Measurements from ENCODE around the gene NEUROG1. TPM values are rescaled to one million over a fixed set of nuclear protein-coding genes. Genes with fewer than 3 reads are reported as not detected.

The NEUROG1 gene
- total RNA-seq, 1 donor from 2014 or later: not detected

DNA sequence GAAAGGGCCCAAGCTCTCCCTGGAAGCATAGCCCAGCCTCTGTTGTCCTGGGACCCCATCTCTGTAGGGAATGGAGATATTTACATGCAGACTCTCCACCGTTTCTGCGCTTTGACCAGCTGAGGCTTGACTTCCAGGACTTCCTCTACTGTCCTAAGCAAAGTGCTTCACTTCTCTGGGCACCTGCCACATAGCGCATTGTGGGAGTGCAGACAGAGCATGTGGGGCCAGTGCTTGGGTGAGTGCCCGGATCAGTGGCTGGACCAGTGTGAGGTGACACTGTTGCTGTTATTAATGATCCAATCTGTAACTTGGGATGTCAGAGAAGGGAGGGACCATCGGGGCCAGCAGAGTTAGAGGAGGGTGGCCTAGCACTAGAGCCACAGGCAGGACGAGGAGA lies 32.5 kb upstream of the NEUROG1 start:
- Histone ChIP-seq H3K9me3 (no peaks in the 10 kb centered on the region), H3K27ac (no peak overlapping the region), H3K4me3 (no peak overlapping the region), H3K36me3 (no peaks in the 10 kb centered on the region), H3K4me1 (peaks cover 4% of the 10 kb centered on the region), H3K27me3 (no peaks in the 10 kb centered on the region)
- TF ChIP-seq POLR2A (IDR thresholded peaks at IDR 0.05) (no peak), POLR2AphosphoS5 (IDR thresholded peaks at IDR 0.05; ENCODE audit: insufficient read depth in 1 of 2, low read depth in 1 of 2) (no peak)
- TF ChIP-seq, protein P1, sequence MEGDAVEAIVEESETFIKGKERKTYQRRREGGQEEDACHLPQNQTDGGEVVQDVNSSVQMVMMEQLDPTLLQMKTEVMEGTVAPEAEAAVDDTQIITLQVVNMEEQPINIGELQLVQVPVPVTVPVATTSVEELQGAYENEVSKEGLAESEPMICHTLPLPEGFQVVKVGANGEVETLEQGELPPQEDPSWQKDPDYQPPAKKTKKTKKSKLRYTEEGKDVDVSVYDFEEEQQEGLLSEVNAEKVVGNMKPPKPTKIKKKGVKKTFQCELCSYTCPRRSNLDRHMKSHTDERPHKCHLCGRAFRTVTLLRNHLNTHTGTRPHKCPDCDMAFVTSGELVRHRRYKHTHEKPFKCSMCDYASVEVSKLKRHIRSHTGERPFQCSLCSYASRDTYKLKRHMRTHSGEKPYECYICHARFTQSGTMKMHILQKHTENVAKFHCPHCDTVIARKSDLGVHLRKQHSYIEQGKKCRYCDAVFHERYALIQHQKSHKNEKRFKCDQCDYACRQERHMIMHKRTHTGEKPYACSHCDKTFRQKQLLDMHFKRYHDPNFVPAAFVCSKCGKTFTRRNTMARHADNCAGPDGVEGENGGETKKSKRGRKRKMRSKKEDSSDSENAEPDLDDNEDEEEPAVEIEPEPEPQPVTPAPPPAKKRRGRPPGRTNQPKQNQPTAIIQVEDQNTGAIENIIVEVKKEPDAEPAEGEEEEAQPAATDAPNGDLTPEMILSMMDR (IDR thresholded peaks at IDR 0.05): no peak
- intact Hi-C loops (cut with DNase I): no loop called here
- no peak for DNase-seq (ENCODE audit: extremely low spot score in 2 of 2)

DNA sequence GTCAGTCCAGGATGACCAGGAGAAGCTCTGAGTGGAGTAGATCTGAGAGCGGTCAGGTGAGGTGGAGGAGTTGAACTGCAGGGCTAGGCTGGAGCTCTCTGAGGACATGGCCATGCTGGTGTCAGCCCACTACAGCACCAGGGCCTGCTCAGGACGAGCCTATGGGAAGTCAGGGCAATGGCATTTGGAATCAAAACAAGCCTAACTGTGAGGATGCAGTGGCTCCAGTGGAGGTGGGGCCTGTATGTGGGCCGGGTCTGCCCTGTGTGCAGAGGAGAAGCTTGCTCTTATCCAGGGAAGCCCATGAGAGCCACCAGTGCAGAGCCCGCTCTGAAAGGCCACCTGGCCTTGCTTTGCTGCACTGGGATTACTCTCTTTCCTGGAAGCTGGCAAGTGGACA lies 31.9 kb upstream of the NEUROG1 start:
- DNase-seq (ENCODE audit: extremely low spot score in 2 of 2): no peak
- H3K9me3 ChIP-seq: no peaks in the 10 kb centered on the region
- H3K4me1 ChIP-seq: peaks cover 4% of the 10 kb centered on the region
- no peaks in the 10 kb centered on the region for H3K27me3 ChIP-seq
- H3K4me3 ChIP-seq: no peak overlapping the region
- TF ChIP-seq POLR2AphosphoS5 (IDR thresholded peaks at IDR 0.05; ENCODE audit: insufficient read depth in 1 of 2, low read depth in 1 of 2): no peak
- TF ChIP-seq, protein P1 (IDR thresholded peaks at IDR 0.05): no peak
- no peak for TF ChIP-seq POLR2A (IDR thresholded peaks at IDR 0.05)
- no peaks in the 10 kb centered on the region for H3K36me3 ChIP-seq
- intact Hi-C loops (cut with DNase I): no loop called here
- no peak overlapping the region for H3K27ac ChIP-seq

DNA sequence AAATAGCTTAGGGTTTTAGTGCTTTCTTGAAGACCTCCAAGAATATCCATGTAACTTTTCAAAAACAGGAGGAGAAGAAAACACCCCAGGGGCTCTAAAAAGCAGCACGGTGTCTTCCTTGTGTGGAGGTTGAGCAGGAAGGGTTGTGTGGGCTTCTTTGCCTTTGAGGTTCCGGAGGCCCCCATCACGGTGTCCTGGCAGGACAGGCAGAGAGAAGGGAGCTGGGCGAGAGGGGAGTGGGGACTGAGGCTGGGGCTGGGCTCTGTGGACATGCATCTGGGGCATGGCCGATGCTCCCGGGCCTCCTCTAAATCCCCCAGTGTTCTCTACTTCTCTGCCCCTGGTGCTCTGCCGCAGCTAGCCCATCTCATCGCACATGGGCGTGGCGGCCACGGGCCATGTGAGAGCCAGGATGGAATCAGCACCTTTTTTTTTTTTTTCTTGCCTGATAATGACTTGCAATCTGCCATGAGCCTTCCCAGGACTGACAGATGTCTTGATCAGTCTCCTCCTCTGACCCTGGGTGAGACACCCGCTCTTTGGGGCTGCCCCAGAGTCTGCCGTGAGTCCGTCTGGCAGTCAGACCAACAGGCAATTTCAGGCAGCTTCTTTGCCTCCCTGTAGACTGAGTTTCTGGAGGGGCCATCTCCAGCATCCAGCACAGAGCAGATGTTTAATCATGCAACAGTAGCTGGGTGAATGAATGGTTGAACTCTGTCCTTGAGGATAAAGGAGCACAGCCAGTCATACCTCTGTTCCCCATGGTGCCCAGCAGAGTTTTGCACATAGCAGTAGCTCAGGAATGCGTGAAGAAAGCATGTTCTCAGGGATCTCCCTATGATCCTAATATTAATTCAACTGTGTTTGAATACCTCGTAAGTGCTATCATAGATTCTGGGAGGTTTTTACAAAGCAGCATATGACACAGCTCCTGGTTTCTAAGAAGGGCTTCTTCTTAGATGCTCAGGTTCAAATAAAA lies 30.9 kb upstream of the NEUROG1 start:
- peaks cover 4% of the 10 kb centered on the region for H3K4me1 ChIP-seq
- H3K36me3 ChIP-seq: no peaks in the 10 kb centered on the region
- H3K27me3 ChIP-seq: no peaks in the 10 kb centered on the region
- intact Hi-C loops (cut with DNase I): no loop called here
- no peak overlapping the region for H3K4me3 ChIP-seq
- DNase-seq (ENCODE audit: extremely low spot score in 2 of 2): no peak
- no peak overlapping the region for H3K27ac ChIP-seq
- no peaks in the 10 kb centered on the region for H3K9me3 ChIP-seq
- TF ChIP-seq POLR2A (IDR thresholded peaks at IDR 0.05): no peak
- TF ChIP-seq, protein P1 (IDR thresholded peaks at IDR 0.05): no peak
- no peak for TF ChIP-seq POLR2AphosphoS5 (IDR thresholded peaks at IDR 0.05; ENCODE audit: insufficient read depth in 1 of 2, low read depth in 1 of 2)

DNA sequence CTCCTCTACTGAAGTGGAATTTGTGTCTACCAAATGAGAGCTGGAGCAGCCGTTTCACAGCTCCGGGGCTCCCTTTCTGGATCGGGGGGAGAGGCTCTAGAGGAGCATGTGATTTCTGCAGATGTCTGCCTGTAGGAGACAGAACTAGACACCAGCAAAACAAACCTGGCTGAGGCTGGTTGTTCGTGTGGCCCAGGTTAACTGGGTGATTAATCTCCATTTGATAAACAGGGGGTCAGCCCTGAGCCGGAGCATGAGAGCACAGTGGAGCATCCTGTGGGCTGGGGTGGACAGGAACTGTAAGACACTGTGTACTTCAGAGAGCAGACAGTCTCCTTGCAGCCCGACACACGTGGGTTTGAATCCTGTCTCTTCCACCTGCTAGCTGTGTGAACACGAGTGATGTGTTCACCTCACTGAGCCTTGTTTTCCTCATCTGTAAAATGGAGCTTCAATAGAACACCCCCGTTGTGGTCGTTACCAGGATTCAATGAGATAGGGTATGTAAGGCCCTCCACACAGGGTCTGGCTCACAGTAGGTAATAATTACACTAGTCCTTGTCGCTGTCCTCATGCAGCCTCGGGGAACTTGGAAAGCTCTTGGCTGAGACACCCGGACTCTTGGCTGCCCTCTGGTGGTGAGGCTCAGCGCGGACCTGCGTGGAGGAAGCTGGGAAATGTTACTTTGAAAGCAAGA lies 30.1 kb upstream of the NEUROG1 start:
- no peak for DNase-seq (ENCODE audit: extremely low spot score in 2 of 2)

More for the DNA sequence above, 30.1 kb upstream of the NEUROG1 start:
- Histone ChIP-seq H3K4me1 (peaks cover 4% of the 10 kb centered on the region), H3K27me3 (no peaks in the 10 kb centered on the region), H3K36me3 (no peaks in the 10 kb centered on the region), H3K9me3 (no peaks in the 10 kb centered on the region), H3K27ac (no peak overlapping the region), H3K4me3 (no peak overlapping the region)
- TF ChIP-seq, protein P1 (IDR thresholded peaks at IDR 0.05): peak; percentile 17 to 49 (median 43)
- TF ChIP-seq POLR2A (IDR thresholded peaks at IDR 0.05): no peak
- intact Hi-C loops (cut with DNase I): no loop called here
